K562 (cell line): Measurements from ENCODE around the gene OR7G1. TPM values are rescaled to one million over a fixed set of nuclear protein-coding genes. Genes with fewer than 3 reads are reported as not detected.

Experiments
- BRF1 ChIP-seq: IDR thresholded peaks from 3 replicates; pipeline ENCODE4 v1.6.1; 2011; ENCODE audit warnings: borderline replicate concordance, mild to moderate bottlenecking; ENCODE audit not compliant: insufficient read length; ENCODE audit errors: extremely low read depth
- CCNT2 ChIP-seq: IDR thresholded peaks from 2 replicates; pipeline ENCODE4 v1.6.1; 2011; ENCODE audit warnings: borderline replicate concordance, low read depth, mild to moderate bottlenecking, moderate library complexity, mixed read lengths, low read length; ENCODE audit not compliant: insufficient read length; ENCODE audit errors: extremely low read depth
- CGGBP1 ChIP-seq: fragments of 250-450 bp; sonication (Bioruptor Pico); IDR thresholded peaks from 2 replicates; pipeline ENCODE4 v1.9.0; 2021; ENCODE audit warnings: mild to moderate bottlenecking
- FOXK2 ChIP-seq, 2 experiments: fragments of 450-650 bp; IDR thresholded peaks in 1 of 2; conservative IDR thresholded peaks in 1 of 2; 2 replicates each; pipeline ENCODE4 v1.6.1; 2016; ENCODE audit warnings: low read depth in 2 of 2, mild to moderate bottlenecking in 1 of 2
- MLLT1 ChIP-seq, 2 experiments: fragments of 450-650 bp; IDR thresholded peaks; 2 replicates each; pipeline ENCODE4 v1.6.1; 2016
- NFRKB ChIP-seq: fragments of 450-650 bp; IDR thresholded peaks from 2 replicates; pipeline ENCODE4 v1.6.1; 2016; ENCODE audit warnings: low read depth
- SMAD2 ChIP-seq: fragments of 150-350 bp; IDR thresholded peaks from 2 replicates; pipeline ENCODE4 v1.6.1; 2014; ENCODE audit warnings: low read depth, mild to moderate bottlenecking, low read length
- SMAD3 ChIP-seq: fragments of 450-650 bp; formaldehyde crosslinking; conservative IDR thresholded peaks from 2 replicates; pipeline ENCODE4 v1.4.0; 2020; ENCODE audit warnings: mild to moderate bottlenecking
- SRSF3 ChIP-seq: fragments of 200-400 bp; formaldehyde crosslinking; IDR thresholded peaks from 2 replicates; pipeline ENCODE4 v1.6.1; 2016; ENCODE audit warnings: mild to moderate bottlenecking, low read length, moderate library complexity; ENCODE audit not compliant: insufficient read depth
- TAF1 ChIP-seq: IDR thresholded peaks from 2 replicates; pipeline ENCODE4 v1.6.1; 2011; ENCODE audit warnings: mild to moderate bottlenecking, low read length, moderate library complexity; ENCODE audit not compliant: insufficient read depth, control insufficient read depth, severe bottlenecking; ENCODE audit errors: extremely low read depth
- ZNF143 ChIP-seq: sonication (generic); formaldehyde crosslinking; IDR thresholded peaks from 2 replicates; pipeline ENCODE4 v1.9.0; 2022; ENCODE audit warnings: mild to moderate bottlenecking, missing genetic modification reagents
- ZNF282 ChIP-seq: sonication (generic); formaldehyde crosslinking; IDR thresholded peaks from 2 replicates; pipeline ENCODE4 v1.8.1; 2023; ENCODE audit warnings: missing genetic modification reagents
- ZNF507 ChIP-seq: conservative IDR thresholded peaks from 2 replicates; pipeline ENCODE4 v1.6.1; 2017; ENCODE audit warnings: missing genetic modification characterization, missing compliant biosample characterization
- ZNF57 ChIP-seq: fragments of 450-650 bp; formaldehyde crosslinking; IDR thresholded peaks from 2 replicates; pipeline ENCODE4 v1.4.0; 2020; ENCODE audit warnings: mild to moderate bottlenecking, moderate library complexity
- polyA plus RNA-seq, 8 experiments: library from polyadenylated mRNA; depleted of rRNA in 4 of 8; stranded (reverse) in 5 of 8; unstranded in 3 of 8; fragments of >200 nt; fragmentation: Nextera tagmentation in 2 of 8; fragmentation: Illumina TruSeq in 1 of 8; extraction: Ambion mirVana in 2 of 8; extraction: Trizol in 1 of 8; gene quantifications; 2 replicates each; pipeline versions ENCODE4 v1.2.1 to v1.2.3, GENCODE V29; 2011 to 2014; ENCODE audit warnings: inconsistent platforms in 1 of 8, missing spikeins in 1 of 8
- total RNA-seq, 7 experiments: library from RNA; depleted of rRNA in 6 of 7; stranded (reverse); fragments of >200 nt in 6 of 7; fragmentation: Illumina TruSeq in 2 of 7; extraction: Trizol in 2 of 7; gene quantifications; 2 replicates each; pipeline versions ENCODE4 v1.2.1 to v1.2.3, GENCODE V29; 2011 to 2021; ENCODE audit warnings: low replicate concordance in 1 of 7
- TF ChIP-seq, protein P1 (sequence below): fragments of 450-650 bp; IDR thresholded peaks from 2 replicates; pipeline ENCODE4 v1.6.1; 2016; ENCODE audit warnings: mild to moderate bottlenecking, moderate library complexity

Gene OR7G1
- total and polyA plus RNA-seq, 9 of the 15 experiments (the other 6 are each of a cell fraction or from before 2014, with no cell fraction given) = not detected

DNA sequence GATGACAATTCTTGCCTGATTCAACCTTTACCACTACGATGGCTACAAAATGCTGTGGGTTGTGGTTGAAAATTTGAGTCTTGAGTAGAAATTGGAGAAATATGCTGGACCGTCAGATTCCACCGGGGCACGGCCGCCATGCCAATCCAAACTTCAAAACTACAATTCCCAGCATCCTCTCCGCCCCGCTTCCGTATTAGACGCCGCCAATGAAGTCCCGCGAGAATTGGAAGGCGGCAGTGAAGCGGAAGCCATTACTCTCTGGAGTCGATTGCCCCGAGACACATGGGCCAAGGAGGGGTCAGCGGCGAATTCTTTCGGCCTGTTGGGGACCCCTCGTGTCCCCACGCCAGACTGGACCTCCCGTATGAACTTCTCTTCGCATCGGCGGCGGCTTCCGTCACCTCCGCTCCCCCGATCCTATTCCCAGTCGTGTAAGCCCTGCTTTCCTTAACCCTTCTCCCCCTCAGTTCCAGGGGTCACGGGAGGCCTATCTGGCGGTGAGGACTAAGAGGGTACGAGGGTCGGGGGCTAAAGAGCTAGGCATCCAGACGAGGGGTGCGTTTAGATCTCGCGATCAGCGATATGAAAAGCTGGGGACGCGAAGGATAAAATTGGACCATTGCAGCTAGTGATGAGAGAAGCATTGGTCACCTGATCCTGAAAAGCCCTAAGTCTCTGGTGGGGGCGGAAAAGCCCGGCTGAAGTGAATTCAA is 24.8 kb upstream of the OR7G1 start, which contains the start of gene ZNF317 (continued):
- TF ChIP-seq NFRKB = peak; percentile 91
- TF ChIP-seq SRSF3 = no peak
- peak in 1 of 2 experiments; percentile 17; a peak in 1 of 4 replicates for TF ChIP-seq FOXK2 (conservative IDR thresholded peaks at IDR 0.05 in 1 of 2, IDR thresholded peaks at IDR 0.05 in 1 of 2; ENCODE audit: low read depth in 2 of 2)
- no peak for TF ChIP-seq BRF1
- TF ChIP-seq CCNT2 = no peak
- no peak for TF ChIP-seq CGGBP1 (CRISPR knock-in tag)
- TF ChIP-seq, protein P1, sequence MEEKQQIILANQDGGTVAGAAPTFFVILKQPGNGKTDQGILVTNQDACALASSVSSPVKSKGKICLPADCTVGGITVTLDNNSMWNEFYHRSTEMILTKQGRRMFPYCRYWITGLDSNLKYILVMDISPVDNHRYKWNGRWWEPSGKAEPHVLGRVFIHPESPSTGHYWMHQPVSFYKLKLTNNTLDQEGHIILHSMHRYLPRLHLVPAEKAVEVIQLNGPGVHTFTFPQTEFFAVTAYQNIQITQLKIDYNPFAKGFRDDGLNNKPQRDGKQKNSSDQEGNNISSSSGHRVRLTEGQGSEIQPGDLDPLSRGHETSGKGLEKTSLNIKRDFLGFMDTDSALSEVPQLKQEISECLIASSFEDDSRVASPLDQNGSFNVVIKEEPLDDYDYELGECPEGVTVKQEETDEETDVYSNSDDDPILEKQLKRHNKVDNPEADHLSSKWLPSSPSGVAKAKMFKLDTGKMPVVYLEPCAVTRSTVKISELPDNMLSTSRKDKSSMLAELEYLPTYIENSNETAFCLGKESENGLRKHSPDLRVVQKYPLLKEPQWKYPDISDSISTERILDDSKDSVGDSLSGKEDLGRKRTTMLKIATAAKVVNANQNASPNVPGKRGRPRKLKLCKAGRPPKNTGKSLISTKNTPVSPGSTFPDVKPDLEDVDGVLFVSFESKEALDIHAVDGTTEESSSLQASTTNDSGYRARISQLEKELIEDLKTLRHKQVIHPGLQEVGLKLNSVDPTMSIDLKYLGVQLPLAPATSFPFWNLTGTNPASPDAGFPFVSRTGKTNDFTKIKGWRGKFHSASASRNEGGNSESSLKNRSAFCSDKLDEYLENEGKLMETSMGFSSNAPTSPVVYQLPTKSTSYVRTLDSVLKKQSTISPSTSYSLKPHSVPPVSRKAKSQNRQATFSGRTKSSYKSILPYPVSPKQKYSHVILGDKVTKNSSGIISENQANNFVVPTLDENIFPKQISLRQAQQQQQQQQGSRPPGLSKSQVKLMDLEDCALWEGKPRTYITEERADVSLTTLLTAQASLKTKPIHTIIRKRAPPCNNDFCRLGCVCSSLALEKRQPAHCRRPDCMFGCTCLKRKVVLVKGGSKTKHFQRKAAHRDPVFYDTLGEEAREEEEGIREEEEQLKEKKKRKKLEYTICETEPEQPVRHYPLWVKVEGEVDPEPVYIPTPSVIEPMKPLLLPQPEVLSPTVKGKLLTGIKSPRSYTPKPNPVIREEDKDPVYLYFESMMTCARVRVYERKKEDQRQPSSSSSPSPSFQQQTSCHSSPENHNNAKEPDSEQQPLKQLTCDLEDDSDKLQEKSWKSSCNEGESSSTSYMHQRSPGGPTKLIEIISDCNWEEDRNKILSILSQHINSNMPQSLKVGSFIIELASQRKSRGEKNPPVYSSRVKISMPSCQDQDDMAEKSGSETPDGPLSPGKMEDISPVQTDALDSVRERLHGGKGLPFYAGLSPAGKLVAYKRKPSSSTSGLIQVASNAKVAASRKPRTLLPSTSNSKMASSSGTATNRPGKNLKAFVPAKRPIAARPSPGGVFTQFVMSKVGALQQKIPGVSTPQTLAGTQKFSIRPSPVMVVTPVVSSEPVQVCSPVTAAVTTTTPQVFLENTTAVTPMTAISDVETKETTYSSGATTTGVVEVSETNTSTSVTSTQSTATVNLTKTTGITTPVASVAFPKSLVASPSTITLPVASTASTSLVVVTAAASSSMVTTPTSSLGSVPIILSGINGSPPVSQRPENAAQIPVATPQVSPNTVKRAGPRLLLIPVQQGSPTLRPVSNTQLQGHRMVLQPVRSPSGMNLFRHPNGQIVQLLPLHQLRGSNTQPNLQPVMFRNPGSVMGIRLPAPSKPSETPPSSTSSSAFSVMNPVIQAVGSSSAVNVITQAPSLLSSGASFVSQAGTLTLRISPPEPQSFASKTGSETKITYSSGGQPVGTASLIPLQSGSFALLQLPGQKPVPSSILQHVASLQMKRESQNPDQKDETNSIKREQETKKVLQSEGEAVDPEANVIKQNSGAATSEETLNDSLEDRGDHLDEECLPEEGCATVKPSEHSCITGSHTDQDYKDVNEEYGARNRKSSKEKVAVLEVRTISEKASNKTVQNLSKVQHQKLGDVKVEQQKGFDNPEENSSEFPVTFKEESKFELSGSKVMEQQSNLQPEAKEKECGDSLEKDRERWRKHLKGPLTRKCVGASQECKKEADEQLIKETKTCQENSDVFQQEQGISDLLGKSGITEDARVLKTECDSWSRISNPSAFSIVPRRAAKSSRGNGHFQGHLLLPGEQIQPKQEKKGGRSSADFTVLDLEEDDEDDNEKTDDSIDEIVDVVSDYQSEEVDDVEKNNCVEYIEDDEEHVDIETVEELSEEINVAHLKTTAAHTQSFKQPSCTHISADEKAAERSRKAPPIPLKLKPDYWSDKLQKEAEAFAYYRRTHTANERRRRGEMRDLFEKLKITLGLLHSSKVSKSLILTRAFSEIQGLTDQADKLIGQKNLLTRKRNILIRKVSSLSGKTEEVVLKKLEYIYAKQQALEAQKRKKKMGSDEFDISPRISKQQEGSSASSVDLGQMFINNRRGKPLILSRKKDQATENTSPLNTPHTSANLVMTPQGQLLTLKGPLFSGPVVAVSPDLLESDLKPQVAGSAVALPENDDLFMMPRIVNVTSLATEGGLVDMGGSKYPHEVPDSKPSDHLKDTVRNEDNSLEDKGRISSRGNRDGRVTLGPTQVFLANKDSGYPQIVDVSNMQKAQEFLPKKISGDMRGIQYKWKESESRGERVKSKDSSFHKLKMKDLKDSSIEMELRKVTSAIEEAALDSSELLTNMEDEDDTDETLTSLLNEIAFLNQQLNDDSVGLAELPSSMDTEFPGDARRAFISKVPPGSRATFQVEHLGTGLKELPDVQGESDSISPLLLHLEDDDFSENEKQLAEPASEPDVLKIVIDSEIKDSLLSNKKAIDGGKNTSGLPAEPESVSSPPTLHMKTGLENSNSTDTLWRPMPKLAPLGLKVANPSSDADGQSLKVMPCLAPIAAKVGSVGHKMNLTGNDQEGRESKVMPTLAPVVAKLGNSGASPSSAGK = no peak
- TF ChIP-seq ZNF143 (CRISPR knock-in tag) = peak; percentile 95
- no peak for TF ChIP-seq ZNF282 (CRISPR knock-in tag)
- no peak for TF ChIP-seq SMAD3 (CRISPR knock-in tag)
- TF ChIP-seq ZNF507 = no peak
- TF ChIP-seq MLLT1 (IDR thresholded peaks at IDR 0.05) = no peak
- no peak for TF ChIP-seq SMAD2
- TF ChIP-seq ZNF57 (CRISPR knock-in tag) = no peak
- peak; percentile 78 for TF ChIP-seq TAF1
